Posterior vena cava (tissue), 2 donors: ENCODE measurements around the gene ZNF836. TPM values are rescaled to one million over a fixed set of nuclear protein-coding genes. Genes with fewer than 3 reads are reported as not detected.

Experiments
- DNase-seq: peaks from one replicate; pipeline ENCODE4 v3.0.0-alpha.2; 2020; ENCODE audit warnings: low spot score
- intact Hi-C, 2 donors: fragments of 100-400 bp; cut with DNase I; formaldehyde crosslinking; loops; one replicate each; pipeline versions ENCODE4 v1.14.1 to v1.14.2; 2022 to 2023
- total RNA-seq, 2 donors: library from RNA; stranded (reverse); fragmentation: NEBNext Ultra II Directional; extraction: Animal tissue kit (Norgen Biotek cat#: 25700); gene quantifications; one replicate each; pipeline ENCODE4 v1.2.1, GENCODE V29; 2021
- donor health status: DM: yes; HTN: yes; CAD: no.
- donor health status: DM: yes; HTN: yes; CAD: no.

The ZNF836 gene
- total RNA-seq, 2 donors from 2014 or later, result 12.0 to 14.4 TPM

GRCh38 chr19:52114691-52115090, 56.7 kb downstream of the ZNF836 start:
- intact Hi-C loops, result no loop called here
- no peak for DNase-seq

GRCh38 chr19:52112624-52113023, 58.8 kb downstream of the ZNF836 start:
- no peak for DNase-seq
- intact Hi-C loops, result no loop called here

GRCh38 chr19:52110780-52111179, 60.6 kb downstream of the ZNF836 start:
- no peak for DNase-seq
- intact Hi-C loops, result no loop called here

Other genes with a start within 250 kb of the ZNF836 start
- gene ZNF613, start 244.1 kb downstream of the ZNF836 start, total RNA-seq, result 1 to 10 TPM; 6.7 to 7.0 TPM
- gene ZNF350, start 184.8 kb downstream of the ZNF836 start, total RNA-seq, result 10 to 100 TPM; 11.2 to 12.1 TPM
- 10 to 100 TPM; 12.4 to 13.4 TPM for gene ZNF615, start 163.4 kb downstream of the ZNF836 start, total RNA-seq
- gene ZNF614, start 143.2 kb downstream of the ZNF836 start, total RNA-seq, result 1 to 10 TPM; 7.6 to 9.8 TPM
- gene ZNF432, start 122.8 kb downstream of the ZNF836 start, total RNA-seq, result 10 to 100 TPM; 12.5 to 18.1 TPM
- 10 to 100 TPM; 25.5 to 29.0 TPM for gene ZNF841, start 75.9 kb downstream of the ZNF836 start, total RNA-seq
- 10 to 100 TPM in 1 of 2 donors, 1 to 10 TPM in 1; 9.6 to 11.2 TPM for gene ZNF616, start 31.7 kb downstream of the ZNF836 start, total RNA-seq
- gene PPP2R1A, start 18.4 kb upstream of the ZNF836 start, total RNA-seq, result 100 to 1,000 TPM; 164 to 207 TPM
- 10 to 100 TPM; 11.5 to 15.6 TPM for gene ZNF766, start 98.0 kb upstream of the ZNF836 start, total RNA-seq
- gene ZNF480, start 125.5 kb upstream of the ZNF836 start, total RNA-seq, result 10 to 100 TPM; 10.9 to 12.4 TPM
- 1 to 10 TPM in 1 of 2 donors, under 1 TPM in 1; 0.76 to 1.1 TPM for gene ZNF610, start 164.6 kb upstream of the ZNF836 start, total RNA-seq
- 10 to 100 TPM; 20.3 to 29.1 TPM for gene ZNF880, start 198.3 kb upstream of the ZNF836 start, total RNA-seq
- 10 to 100 TPM; 15.9 to 24.8 TPM for gene ZNF528, start 226.2 kb upstream of the ZNF836 start, total RNA-seq